ENCODE measurements around the gene SH2D5. TPM values are rescaled to one million over a fixed set of nuclear protein-coding genes. Genes with fewer than 3 reads are reported as not detected.

Gene SH2D5
- total and polyA plus RNA-seq, 4 donors = 0.37 to 0.93 (median 0.52) TPM; not detected in 1

GRCh38 chr1:20717452-20718342 lies 14.8 kb downstream of the SH2D5 start, which contains the start of gene KIF17:
TSS of gene KIF17 (minus strand) at chr1:20718007. CDS start at chr1:20717706, 301 bp downstream.
- H3K9ac ChIP-seq (ENCODE audit: insufficient read depth in 1 of 2, low read length in 2 of 2) = no peak within 1 kb of the TSS

GRCh38 chr1:20716232-20716631 lies 16.3 kb downstream of the SH2D5 start:
- Histone ChIP-seq H3K4me1 (ENCODE audit: control insufficient read depth in 5 of 5, insufficient read depth in 5 of 5, low read length in 5 of 5) (peaks cover 0 to 4% (median 0%) of the 10 kb centered on the region in 5 donors), H3K4me3 (no peak overlapping the region), H3K27me3 (ENCODE audit: control insufficient read depth in 3 of 3, insufficient read depth in 3 of 3, low read length in 2 of 3) (peaks cover 0 to 23% (median 5%) of the 10 kb centered on the region in 3 donors), H3K27ac (ENCODE audit: low read depth in 1 of 2, low read length in 1 of 2) (no peak overlapping the region), H3K9me3 (ENCODE audit: control insufficient read depth in 4 of 4, insufficient read depth in 3 of 4, low read length in 3 of 4) (no peaks in the 10 kb centered on the region), H3K36me3 (ENCODE audit: control insufficient read depth in 4 of 4, insufficient read depth in 4 of 4, low read length in 4 of 4) (no peaks in the 10 kb centered on the region), H3K9ac (ENCODE audit: insufficient read depth in 1 of 2, low read length in 2 of 2) (no peak overlapping the region)
- DNase-seq (no peak), ATAC-seq (ENCODE audit: insufficient read depth, low FRiP score) (no peak)
- no peak for TF ChIP-seq CTCF (IDR thresholded peaks at IDR 0.05; ENCODE audit: control extremely low read depth, extremely low read depth)
- 81 to 84% methylated on average over 13 of the region's 13 CpGs for WGBS, 2 donors

More at GRCh38 chr1:20717452-20718342, 14.8 kb downstream of the SH2D5 start, which contains the start of gene KIF17:
- 1 to 2% methylated on average over 62 to 112 of the region's 112 CpGs for WGBS, 2 donors
- ATAC-seq (ENCODE audit: insufficient read depth, low FRiP score) (peak; percentile 64), DNase-seq (peak; percentile 72 to 81 (median 79))
- H3K4me3 ChIP-seq = peak within 1 kb of the TSS; percentile 24
- TF ChIP-seq CTCF (IDR thresholded peaks at IDR 0.05; ENCODE audit: control extremely low read depth, extremely low read depth) = no peak
- H3K9me3 ChIP-seq (ENCODE audit: control insufficient read depth in 4 of 4, insufficient read depth in 3 of 4, low read length in 3 of 4) = no peaks in the 10 kb centered on the region
- peaks cover 0 to 23% (median 5%) of the 10 kb centered on the region in 3 donors for H3K27me3 ChIP-seq (ENCODE audit: control insufficient read depth in 3 of 3, insufficient read depth in 3 of 3, low read length in 2 of 3)
- H3K4me1 ChIP-seq (ENCODE audit: control insufficient read depth in 5 of 5, insufficient read depth in 5 of 5, low read length in 5 of 5) = peaks cover 0 to 4% (median 0%) of the 10 kb centered on the region in 5 donors
- H3K36me3 ChIP-seq (ENCODE audit: control insufficient read depth in 4 of 4, insufficient read depth in 4 of 4, low read length in 4 of 4) = no peaks in the 10 kb centered on the region
- H3K27ac ChIP-seq (ENCODE audit: low read depth in 1 of 2, low read length in 1 of 2) = no peak within 1 kb of the TSS

GRCh38 chr1:20715406-20715805 lies 17.1 kb downstream of the SH2D5 start:
- H3K36me3 ChIP-seq (ENCODE audit: control insufficient read depth in 4 of 4, insufficient read depth in 4 of 4, low read length in 4 of 4) = no peaks in the 10 kb centered on the region
- no peaks in the 10 kb centered on the region for H3K9me3 ChIP-seq (ENCODE audit: control insufficient read depth in 4 of 4, insufficient read depth in 3 of 4, low read length in 3 of 4)
- 88 to 90% methylated on average over 15 of the region's 15 CpGs for WGBS, 2 donors
- H3K27me3 ChIP-seq (ENCODE audit: control insufficient read depth in 3 of 3, insufficient read depth in 3 of 3, low read length in 2 of 3) = peaks cover 0 to 22% (median 5%) of the 10 kb centered on the region in 3 donors
- DNase-seq = no peak
- peaks cover 0 to 4% (median 0%) of the 10 kb centered on the region in 5 donors for H3K4me1 ChIP-seq (ENCODE audit: control insufficient read depth in 5 of 5, insufficient read depth in 5 of 5, low read length in 5 of 5)
- no peak for TF ChIP-seq CTCF (IDR thresholded peaks at IDR 0.05; ENCODE audit: control extremely low read depth, extremely low read depth)
- no peak overlapping the region for H3K9ac ChIP-seq (ENCODE audit: insufficient read depth in 1 of 2, low read length in 2 of 2)
- H3K4me3 ChIP-seq = no peak overlapping the region
- ATAC-seq (ENCODE audit: insufficient read depth, low FRiP score) = no peak
- H3K27ac ChIP-seq (ENCODE audit: low read depth in 1 of 2, low read length in 1 of 2) = no peak overlapping the region
